ENCODE data around the gene EID2B. TPM values are rescaled to one million over a fixed set of nuclear protein-coding genes. Genes with fewer than 3 reads are reported as not detected.

EID2B gene
- polyA plus RNA-seq, 1 of the 3 experiments (the other 2 are of a cell fraction) = 6.5 TPM

GRCh38 chr19:39489756-39490155, 42.9 kb downstream of the EID2B start:
- Histone ChIP-seq H3K4me2 (no peak overlapping the region), H4K20me1 (ENCODE audit: insufficient read depth) (no peaks in the 10 kb centered on the region), H3K4me1 (ENCODE audit: control insufficient read depth in 1 of 2, insufficient read depth in 2 of 2, low read depth in 1 of 2, low read length in 1 of 2) (no peaks in the 10 kb centered on the region), H3K36me3 (replicated peaks in 1 of 2; ENCODE audit: control insufficient read depth in 1 of 2, insufficient read depth in 2 of 2, low read length in 1 of 2) (peaks cover 4 to 38% of the 10 kb centered on the region in 2 experiments), H3K27me3 (ENCODE audit: insufficient read depth) (no peaks in the 10 kb centered on the region), H2AFZ (ENCODE audit: low read depth) (no peak overlapping the region), H3K9me2 (no peaks in the 10 kb centered on the region), H3F3A (replicated peaks; ENCODE audit: insufficient read depth) (peaks cover 3% of the 10 kb centered on the region), H3K4me3 (ENCODE audit: low read depth in 2 of 2, low read length in 1 of 2) (no peak overlapping the region), H3K9ac (no peak overlapping the region), H3K27ac (ENCODE audit: low read depth in 2 of 2, low read length in 1 of 2) (no peak overlapping the region), H3K79me2 (ENCODE audit: insufficient read depth) (peaks cover 5% of the 10 kb centered on the region; the same call in 1 of the 2 replicates), H3K9me3 (no peaks in the 10 kb centered on the region)
- TF ChIP-seq TAF1 (IDR thresholded peaks at IDR 0.05; ENCODE audit: borderline replicate concordance, low read depth, low read length) = no peak
- TF ChIP-seq RFX5 (IDR thresholded peaks at IDR 0.05; ENCODE audit: low read length) = no peak
- no peak for TF ChIP-seq NRF1 (IDR thresholded peaks at IDR 0.05; ENCODE audit: low read depth, low read length)
- TF ChIP-seq YY1 (IDR thresholded peaks at IDR 0.05; ENCODE audit: low read depth) = no peak
- no peak for TF ChIP-seq FOXM1 (IDR thresholded peaks at IDR 0.05; ENCODE audit: low read depth)
- TF ChIP-seq ELF1 (IDR thresholded peaks at IDR 0.05) = no peak
- TF ChIP-seq MAX (IDR thresholded peaks at IDR 0.05; ENCODE audit: low read depth) = no peak
- ChIA-PET POLR2A (no interaction called here), CTCF (interaction anchor here (1.0 to 1.5 kb wide), 2 partner anchors 15 to 43 kb away, joined by 6 read pairs; partner anchors contain the start of gene EID2B)
- 83% methylated on average over 7 of the region's 10 CpGs for WGBS (ENCODE audit: low lambda C conversion rate)
- no peak for DNase-seq

- ChIA-PET CTCF (interaction anchor here (1.9 kb wide), 1 partner anchor 9 kb away, joined by 5 read pairs; no protein-coding TSS in a partner anchor), POLR2A (no interaction called here)
- no peaks in the 10 kb centered on the region for H4K20me1 ChIP-seq (ENCODE audit: insufficient read depth)
- peaks cover 10 to 27% of the 10 kb centered on the region in 2 experiments for H3K36me3 ChIP-seq (replicated peaks in 1 of 2; ENCODE audit: control insufficient read depth in 1 of 2, insufficient read depth in 2 of 2, low read length in 1 of 2)
- H3K79me2 ChIP-seq (ENCODE audit: insufficient read depth) = peaks cover 38% of the 10 kb centered on the region
- TF ChIP-seq REST (IDR thresholded peaks at IDR 0.05; ENCODE audit: low read depth, low read length) (no peak), EP300 (IDR thresholded peaks at IDR 0.05; ENCODE audit: borderline replicate concordance in 1 of 2, low read depth in 1 of 2, low read length in 1 of 2) (no peak), MXI1 (IDR thresholded peaks at IDR 0.05; ENCODE audit: low read depth, low read length) (no peak), SIN3A (IDR thresholded peaks at IDR 0.05; ENCODE audit: borderline replicate concordance, low read depth, low read length) (no peak), IRF3 (IDR thresholded peaks at IDR 0.05; ENCODE audit: low read depth, low read length) (no peak), YY1 (IDR thresholded peaks at IDR 0.05; ENCODE audit: low read depth) (no peak), TAF1 (IDR thresholded peaks at IDR 0.05; ENCODE audit: borderline replicate concordance, low read depth, low read length) (no peak), CHD2 (IDR thresholded peaks at IDR 0.05; ENCODE audit: low read length, partially characterized antibody) (no peak), RCOR1 (IDR thresholded peaks at IDR 0.05; ENCODE audit: low read length) (no peak), TCF12 (IDR thresholded peaks at IDR 0.05) (no peak), JUND (IDR thresholded peaks at IDR 0.05) (no peak), ZBTB33 (IDR thresholded peaks at IDR 0.05; ENCODE audit: borderline replicate concordance, low read depth) (no peak), EZH2phosphoT487 (IDR thresholded peaks at IDR 0.05; ENCODE audit: borderline replicate concordance, low read depth) (no peak), SMC3 (IDR thresholded peaks at IDR 0.05; ENCODE audit: low read depth, low read length) (no peak), FOSL2 (IDR thresholded peaks at IDR 0.05; ENCODE audit: borderline replicate concordance, low read depth) (no peak), MEF2A (IDR thresholded peaks at IDR 0.05; ENCODE audit: borderline replicate concordance, low read depth) (no peak), RXRA (IDR thresholded peaks at IDR 0.05; ENCODE audit: borderline replicate concordance, low read depth) (no peak), GABPA (IDR thresholded peaks at IDR 0.05; ENCODE audit: low read depth) (no peak)
- H3K4me3 ChIP-seq (ENCODE audit: low read depth in 2 of 2, low read length in 1 of 2) = no peak overlapping the region
- no peak overlapping the region for H2AFZ ChIP-seq (ENCODE audit: low read depth)
- no peak overlapping the region for H3K9ac ChIP-seq
- H3K9me3 ChIP-seq = no peaks in the 10 kb centered on the region
- peaks cover 0 to 14% of the 10 kb centered on the region in 2 experiments; a peak in 1 of 4 replicates for H3K4me1 ChIP-seq (ENCODE audit: control insufficient read depth in 1 of 2, insufficient read depth in 2 of 2, low read depth in 1 of 2, low read length in 1 of 2)
- DNase-seq = no peak
- no peak overlapping the region for H3K27ac ChIP-seq (ENCODE audit: low read depth in 2 of 2, low read length in 1 of 2)
- no peaks in the 10 kb centered on the region for H3K9me2 ChIP-seq
- 78% methylated on average over 6 of the region's 6 CpGs for WGBS (ENCODE audit: low lambda C conversion rate)
- H3K27me3 ChIP-seq (ENCODE audit: insufficient read depth) = no peaks in the 10 kb centered on the region
- H3K4me2 ChIP-seq = no peak overlapping the region
- peaks cover 13% of the 10 kb centered on the region for H3F3A ChIP-seq (replicated peaks; ENCODE audit: insufficient read depth)
Observed at GRCh38 chr19:39483141-39483540, 49.5 kb downstream of the EID2B start.
